GM19351 (cell line): ENCODE data around the gene BEND5.

Experiments
- ATAC-seq: cut with Tn5 transposase; IDR thresholded peaks from one replicate; pipeline ENCODE4 v1.9.1; 2021; ENCODE audit warnings: mild to moderate bottlenecking, moderate library complexity; ENCODE audit not compliant: unreplicated experiment

BEND5 gene

DNA sequence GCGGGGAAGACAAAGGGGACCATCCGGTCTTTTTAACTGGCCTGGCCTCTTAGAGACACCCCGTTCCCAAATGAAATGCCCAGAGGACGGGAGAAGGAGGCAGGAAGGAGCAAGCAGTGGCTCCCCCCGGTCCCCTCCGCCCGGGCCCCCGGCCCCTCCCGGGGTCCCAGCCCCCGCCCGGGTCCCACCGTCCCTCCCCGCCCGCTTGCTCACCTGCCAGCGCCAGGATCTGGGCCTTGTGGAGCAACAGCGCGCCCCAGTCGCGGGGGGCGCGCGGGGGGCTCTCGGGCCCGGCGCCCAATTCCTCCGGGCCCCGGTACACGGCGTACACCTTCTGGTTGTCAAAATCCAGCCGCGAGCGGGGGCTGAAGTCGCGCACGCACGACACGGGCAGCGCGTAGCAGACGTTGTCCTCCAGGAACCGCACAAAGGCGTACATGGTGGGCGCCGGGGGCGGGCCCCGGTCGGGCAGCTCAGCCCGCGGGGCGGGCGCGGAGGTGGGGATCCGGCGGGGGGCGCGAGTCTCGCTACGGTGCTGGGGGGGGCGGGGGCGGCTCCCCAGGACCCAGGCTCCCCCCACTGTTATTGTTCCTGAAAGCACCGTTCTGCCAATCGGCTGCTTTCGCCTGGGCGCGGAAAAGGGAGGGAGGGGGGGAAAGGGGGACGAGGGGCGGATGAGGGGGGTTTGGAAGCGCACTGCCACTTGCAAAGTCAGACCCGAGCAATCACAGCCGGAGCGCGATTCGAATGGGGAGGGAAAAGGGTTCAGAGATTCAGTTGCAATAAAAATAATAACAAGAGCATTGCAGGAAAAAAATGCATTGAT lies at the start of gene BEND5:
TSS of gene BEND5 (minus strand) at position 499 of the 826 bp plus-strand sequence. CDS start at position 439, 60 bp downstream.
- ATAC-seq = peak; percentile 43

DNA sequence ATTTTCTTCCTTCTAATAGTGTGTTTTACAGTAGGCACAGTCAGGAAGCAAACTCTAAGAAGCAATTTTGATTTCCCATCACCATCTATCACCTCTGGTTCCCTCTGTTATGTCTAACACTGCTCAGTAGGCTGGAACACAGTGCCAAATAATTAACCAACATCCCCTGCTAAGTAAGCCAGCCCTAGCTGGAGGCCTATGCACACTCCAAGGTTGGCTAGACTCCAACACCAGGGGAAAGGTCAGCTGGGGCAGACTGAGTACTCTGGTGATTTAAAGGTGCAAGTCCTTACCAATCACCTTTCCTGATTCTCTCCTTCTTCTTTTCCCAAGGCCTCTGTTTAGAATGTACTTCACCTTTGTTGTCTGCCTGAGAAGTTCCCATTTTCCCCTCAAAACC lies 46.5 kb upstream of the BEND5 start:
- no peak for ATAC-seq

DNA sequence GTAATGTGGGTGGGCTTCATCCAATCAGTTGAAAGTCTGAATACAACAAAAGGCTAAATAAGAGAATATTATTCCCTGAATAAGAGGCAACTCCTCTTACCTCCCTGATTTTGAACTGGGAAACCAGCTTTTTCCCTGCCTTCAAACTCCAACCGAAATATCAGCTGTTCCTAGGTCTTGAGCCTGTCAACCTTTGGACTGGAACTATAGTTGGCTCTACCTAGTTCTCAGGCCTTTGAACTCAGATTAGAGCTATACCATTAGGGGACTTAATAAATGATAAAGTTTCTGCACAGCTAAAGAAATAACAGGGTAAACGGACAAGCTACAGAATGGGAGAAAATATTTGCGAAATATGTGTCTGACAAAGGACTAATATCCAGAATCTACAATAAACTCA lies 43.8 kb upstream of the BEND5 start:
- ATAC-seq = no peak

DNA sequence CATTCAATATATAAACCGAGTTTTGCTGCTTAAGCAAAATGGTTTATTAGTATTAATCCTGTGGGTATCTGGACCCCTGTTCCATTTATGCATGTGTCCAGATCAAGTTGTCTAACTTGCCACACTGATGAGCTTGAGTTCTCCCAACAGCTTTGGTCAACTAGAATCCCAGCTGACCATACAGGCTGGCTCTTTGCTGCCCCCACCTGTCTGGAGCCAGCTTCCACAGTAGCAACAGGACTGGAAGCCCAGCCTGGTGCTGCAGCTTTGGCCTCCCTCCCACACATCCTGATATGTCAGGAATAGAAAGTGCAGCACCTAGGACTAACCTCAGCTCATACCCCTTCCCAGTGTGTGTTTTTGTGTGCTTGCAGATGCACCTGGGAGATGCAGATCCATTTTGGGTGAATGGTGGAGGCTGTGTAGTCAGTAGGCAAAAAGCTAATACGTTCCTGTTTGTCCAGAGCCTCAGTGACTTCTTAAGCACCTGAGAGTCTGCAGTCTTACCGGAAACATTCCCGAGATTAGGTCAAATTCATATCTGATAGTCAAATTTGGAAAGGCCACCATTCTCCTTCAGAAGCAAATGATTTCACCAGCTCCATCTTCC lies 40.9 kb upstream of the BEND5 start:
- peak; percentile 98 for ATAC-seq

DNA sequence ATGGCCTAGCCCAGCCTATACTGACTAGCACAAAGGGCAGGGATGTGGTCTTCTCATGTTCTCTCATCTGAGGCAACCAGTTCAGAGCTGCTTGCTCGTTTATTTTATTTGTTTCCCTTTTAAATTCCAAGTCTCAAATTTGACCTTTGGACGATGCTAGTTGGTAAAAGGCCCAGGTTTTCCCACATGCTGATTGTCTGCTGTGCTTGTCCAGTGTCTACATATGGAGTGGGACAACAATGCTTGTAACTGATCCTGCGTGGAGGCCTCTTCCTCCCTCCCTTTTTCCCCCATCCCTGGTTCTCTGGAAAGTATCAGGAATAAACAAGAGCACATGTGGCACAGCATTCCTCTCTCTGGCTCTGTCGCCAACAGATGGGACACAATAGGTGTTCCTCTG lies 34.0 kb upstream of the BEND5 start:
- ATAC-seq = no peak

GRCh38 chr1:48808496-48808895 lies 31.8 kb upstream of the BEND5 start:
- ATAC-seq = no peak

GRCh38 chr1:48807554-48808260 lies 31.0 kb upstream of the BEND5 start:
- ATAC-seq = no peak

GRCh38 chr1:48803474-48803873 lies 26.8 kb upstream of the BEND5 start:
- no peak for ATAC-seq

DNA sequence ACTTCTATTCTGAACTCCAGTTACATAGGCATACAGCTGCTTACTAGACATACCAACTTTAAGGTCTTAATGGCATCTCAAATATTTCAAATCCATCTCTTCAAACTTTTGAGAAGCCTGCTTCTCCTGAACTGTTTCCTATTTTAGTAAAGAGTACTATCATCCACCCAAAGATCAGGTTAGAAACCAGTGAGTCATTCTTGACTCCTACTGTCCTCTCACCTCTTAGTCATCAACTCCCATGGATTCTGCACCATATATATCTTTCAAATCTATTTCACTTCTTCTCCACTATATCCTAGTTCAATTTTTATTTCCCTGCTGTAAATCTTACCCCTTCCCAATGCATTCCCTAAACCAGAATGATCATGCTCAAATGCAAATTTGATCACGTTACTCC lies 18.1 kb upstream of the BEND5 start:
- no peak for ATAC-seq

GRCh38 chr1:48793863-48794262 lies 17.2 kb upstream of the BEND5 start:
- peak; percentile 77 for ATAC-seq

- ATAC-seq = no peak
Measured at GRCh38 chr1:48792961-48793360, 16.3 kb upstream of the BEND5 start.

- ATAC-seq = peak; percentile 57
Measured at GRCh38 chr1:48790397-48790796, 13.7 kb upstream of the BEND5 start.

DNA sequence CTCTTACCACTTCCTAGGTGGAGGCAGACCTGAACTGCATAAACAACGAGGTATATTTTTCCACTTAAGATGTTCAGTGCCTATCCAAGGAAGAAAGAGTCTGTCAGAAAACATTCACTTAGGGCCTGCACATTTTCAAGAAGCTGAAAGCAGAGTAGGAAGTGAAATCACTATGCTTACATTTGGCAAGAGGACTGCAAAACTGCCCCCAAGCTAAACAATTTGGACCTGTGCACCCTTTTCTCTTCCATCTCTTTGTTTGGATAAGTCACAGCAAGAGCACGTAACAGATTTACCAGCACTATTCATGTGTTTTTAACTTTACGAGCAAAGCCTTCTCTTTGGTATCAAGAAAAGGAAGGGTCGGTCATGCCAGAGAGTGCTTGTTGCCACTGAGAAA lies 13.2 kb upstream of the BEND5 start:
- ATAC-seq = peak; percentile 24

- ATAC-seq = peak; percentile 42
Measured at GRCh38 chr1:48785869-48786268, 9.2 kb upstream of the BEND5 start.

GRCh38 chr1:48784301-48784700 lies 7.6 kb upstream of the BEND5 start:
- ATAC-seq = no peak

DNA sequence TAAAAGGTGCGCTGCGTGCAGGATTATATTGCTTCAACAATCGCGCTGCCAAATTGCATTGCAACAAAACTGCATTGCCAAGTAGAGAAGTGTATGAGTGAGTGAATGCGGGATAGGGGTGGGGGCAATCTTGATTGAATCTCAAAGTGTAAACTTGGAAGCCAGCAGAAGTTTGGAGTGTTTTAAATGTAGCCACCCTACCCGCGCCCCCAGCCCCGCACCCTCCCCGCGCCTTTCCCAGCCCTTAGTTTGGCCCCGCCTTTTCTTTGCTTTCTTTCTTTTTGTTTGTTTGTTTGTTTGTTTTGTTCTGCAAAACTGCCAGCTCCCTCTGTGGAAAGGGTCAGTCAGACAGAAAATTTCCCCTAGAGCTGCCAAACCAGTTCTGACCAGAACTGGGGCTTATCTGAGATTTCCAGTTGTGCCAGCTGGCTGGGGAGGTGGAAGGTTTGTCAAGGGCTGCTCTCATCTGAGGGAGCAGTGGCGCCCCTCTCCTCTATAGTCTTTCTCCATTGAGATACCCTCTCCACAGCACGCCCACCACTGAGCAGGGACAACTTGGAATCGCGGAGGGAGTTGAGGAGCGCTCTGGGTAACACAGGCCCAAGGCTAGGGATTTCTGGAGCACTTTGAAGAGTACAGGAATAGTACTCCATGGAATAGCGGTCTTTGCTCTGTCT lies 666 bp upstream of the BEND5 start:
- no peak for ATAC-seq

- ATAC-seq = no peak
Measured at GRCh38 chr1:48775831-48776392, 779 bp downstream of the BEND5 start.

DNA sequence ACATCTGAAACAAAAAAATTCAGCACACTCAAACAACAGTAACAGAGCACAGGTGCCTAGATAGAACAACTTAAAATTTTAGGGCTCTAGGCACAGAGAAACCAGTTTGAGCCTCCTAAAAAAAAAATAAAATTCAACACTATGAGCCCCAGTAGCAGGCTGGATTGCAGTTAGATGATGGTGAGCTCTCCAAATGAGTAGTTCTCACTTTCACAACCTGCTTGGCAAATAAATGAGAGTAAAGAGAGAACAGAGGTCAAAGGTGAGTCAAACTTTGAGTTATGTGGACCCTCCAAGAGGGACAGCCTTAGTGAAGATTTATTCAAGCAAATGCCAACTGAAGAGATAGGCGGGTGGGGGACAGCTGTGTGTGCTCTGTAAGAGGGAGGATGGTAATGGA lies 3.6 kb downstream of the BEND5 start:
- ATAC-seq = peak; percentile 54

DNA sequence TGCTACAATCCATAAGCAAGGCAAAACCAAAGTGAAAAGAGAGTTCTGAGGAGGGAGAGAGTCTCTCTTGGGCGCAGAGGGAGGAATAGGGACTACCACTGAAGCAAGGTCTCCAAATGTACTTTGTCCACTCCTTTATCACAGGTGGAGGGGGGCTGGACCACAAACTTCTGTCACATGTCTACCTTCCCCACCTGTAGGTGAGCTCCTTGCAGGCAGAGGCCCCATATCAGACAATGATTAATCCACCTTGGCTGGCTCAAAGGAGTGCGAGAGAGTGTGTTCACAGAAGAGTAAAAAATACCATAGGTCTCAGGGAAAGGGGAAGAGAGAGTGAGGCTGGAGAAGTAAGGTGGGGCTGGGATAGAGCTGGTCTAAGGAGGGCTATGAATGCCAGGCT lies 4.5 kb downstream of the BEND5 start:
- no peak for ATAC-seq

- no peak for ATAC-seq
Measured at GRCh38 chr1:48771561-48771960, 5.1 kb downstream of the BEND5 start.

DNA sequence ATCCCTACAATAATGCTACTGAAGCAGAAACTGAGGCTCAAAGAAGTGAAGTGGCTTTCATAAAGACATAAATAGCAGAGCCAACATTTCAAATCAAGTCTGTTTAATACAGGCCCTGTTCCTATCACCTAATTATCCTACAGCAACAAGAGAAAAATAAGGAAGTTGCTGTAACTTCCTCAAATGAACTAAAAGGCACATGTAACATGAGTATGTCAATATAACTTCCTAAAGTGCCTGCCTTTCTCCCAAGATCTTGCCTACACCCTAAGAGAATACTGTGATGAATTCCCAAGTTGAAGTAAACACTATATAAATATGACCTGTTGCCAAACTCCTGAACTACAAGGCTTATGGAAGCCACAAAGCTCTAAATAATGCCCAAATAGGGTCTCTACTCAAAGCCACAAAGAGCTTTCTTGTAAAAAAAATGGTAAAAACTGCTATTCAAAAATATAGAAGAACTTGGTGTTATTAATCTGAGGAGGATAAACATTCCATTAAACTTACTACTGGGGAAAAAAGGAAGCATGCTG lies 8.6 kb downstream of the BEND5 start:
- no peak for ATAC-seq
